GM12878 (cell line): ENCODE measurements around the gene GSAP. TPM values are rescaled to one million over a fixed set of nuclear protein-coding genes. Genes with fewer than 3 reads are reported as not detected.

Experiments
- ATAC-seq: fragments of 200-7000 bp; cut with Tn5 transposase; 3 replicates; pipeline ENCODE4 v1.9.1; 2020; ENCODE audit warnings: mild to moderate bottlenecking, moderate library complexity
- BruUV-seq: library from RNA; stranded (reverse); fragments of 400-500 nt; replicated peaks from 2 replicates; lab custom pipeline; 2021; lab: Mats Ljungman, UMichigan
- CTCF ChIA-PET: fragments of 300-600 bp; sonication (Branson Sonifier 250); formaldehyde crosslinking; extraction: SDS; loops from one replicate; lab custom pipeline; 2021; ENCODE audit warnings: inconsistent platforms; lab: Yijun Ruan, JAX
- POLR2A ChIA-PET: fragments of 350-600 bp; formaldehyde crosslinking; extraction: SDS; loops from one replicate; lab custom pipeline; 2021; ENCODE audit warnings: inconsistent platforms; lab: Charles Lee
- RAD21 ChIA-PET: fragments of 300-600 bp; sonication (Branson Sonifier 250); formaldehyde crosslinking; loops from one replicate; lab custom pipeline; 2023; ENCODE audit warnings: antibody characterized with exemption; ENCODE audit not compliant: unreplicated experiment; lab: Charles Lee
- SMC1A ChIA-PET: fragments of 300-600 bp; sonication (Branson Sonifier 250); formaldehyde crosslinking; loops from one replicate; lab custom pipeline; 2023; ENCODE audit not compliant: unreplicated experiment, uncharacterized antibody; lab: Charles Lee
- DNase-seq: peaks from one replicate; pipeline ENCODE4 v3.0.0-alpha.2; 2011; ENCODE audit warnings: low read depth, low spot score
- FAIRE-seq: peaks from 3 replicates; lab custom pipeline; 2011; peaks lifted over from hg19 to GRCh38; lab: Jason Lieb, UNC
- H2AFZ ChIP-seq: 2 replicates; pipeline ENCODE4 v1.6.0; 2011; ENCODE audit warnings: low read depth, low read length, control low read depth; ENCODE audit not compliant: control insufficient read depth
- H3K27ac ChIP-seq: 2 replicates; pipeline ENCODE4 v1.5.1; 2011; ENCODE audit warnings: control low read depth; ENCODE audit not compliant: control insufficient read depth, insufficient read depth
- H3K27me3 ChIP-seq, 2 experiments: replicated peaks in 1 of 2; 2 replicates each; pipeline versions ENCODE4 v1.6.0 to v1.6.1; 2011; ENCODE audit warnings: low read length in 1 of 2; ENCODE audit not compliant: control insufficient read depth in 2 of 2, insufficient read depth in 2 of 2
- H3K36me3 ChIP-seq, 2 experiments: 2 replicates each; pipeline ENCODE4 v1.5.1; 2011; ENCODE audit warnings: low read length in 1 of 2; ENCODE audit not compliant: control insufficient read depth in 2 of 2, insufficient read depth in 2 of 2
- H3K4me1 ChIP-seq: 2 replicates; pipeline ENCODE4 v1.6.1; 2011; ENCODE audit warnings: mild to moderate bottlenecking, low read length, moderate library complexity, mixed read lengths; ENCODE audit not compliant: control insufficient read depth, insufficient read depth
- H3K4me2 ChIP-seq: 2 replicates; pipeline ENCODE4 v1.6.0; 2011; ENCODE audit warnings: control low read depth; ENCODE audit not compliant: control insufficient read depth, insufficient read depth
- H3K4me3 ChIP-seq: fragments of 200-600 bp; sonication (generic); 2 replicates; pipeline ENCODE4 v1.5.1; 2016
- H3K79me2 ChIP-seq: 2 replicates; pipeline ENCODE4 v1.6.0; 2011; ENCODE audit warnings: low read length; ENCODE audit not compliant: control insufficient read depth, insufficient read depth
- H3K9ac ChIP-seq: 2 replicates; pipeline ENCODE4 v1.8.0; 2011; ENCODE audit warnings: low read length, control low read depth, mixed read lengths; ENCODE audit not compliant: control insufficient read depth, insufficient read depth
- H3K9me3 ChIP-seq: replicated peaks from 3 replicates; pipeline ENCODE4 v1.5.1; 2011; ENCODE audit warnings: mild to moderate bottlenecking, low read length; ENCODE audit not compliant: control insufficient read depth, insufficient read depth
- H4K20me1 ChIP-seq: 2 replicates; pipeline ENCODE4 v1.6.0; 2011; ENCODE audit not compliant: control insufficient read depth, insufficient read depth
- BRCA1 ChIP-seq: IDR thresholded peaks from 2 replicates; pipeline ENCODE4 v1.6.1; 2011; ENCODE audit warnings: low read depth, low read length, improper control_type of control experiment
- CHD2 ChIP-seq: IDR thresholded peaks from 2 replicates; pipeline ENCODE4 v1.6.1; 2011; ENCODE audit warnings: low read depth, low read length, improper control_type of control experiment, borderline replicate concordance
- ETV6 ChIP-seq, 2 experiments: fragments of 450-650 bp in 1 of 2; IDR thresholded peaks in 1 of 2; conservative IDR thresholded peaks in 1 of 2; 2 replicates each; pipeline ENCODE4 v1.6.1; 2014; ENCODE audit warnings: antibody characterized with exemption in 1 of 2, borderline replicate concordance in 1 of 2, low read depth in 1 of 2, mild to moderate bottlenecking in 1 of 2, moderate library complexity in 1 of 2
- FOXM1 ChIP-seq: IDR thresholded peaks from 2 replicates; pipeline ENCODE4 v1.6.1; 2012; ENCODE audit warnings: low read depth, mild to moderate bottlenecking, inconsistent platforms, low read length, moderate library complexity
- KAT2A ChIP-seq: conservative IDR thresholded peaks from 2 replicates; pipeline ENCODE4 v1.6.1; 2011; ENCODE audit warnings: low read depth, low read length; ENCODE audit not compliant: control insufficient read depth
- SIN3A ChIP-seq: IDR thresholded peaks from 2 replicates; pipeline ENCODE4 v1.6.1; 2012; ENCODE audit warnings: low read depth, low read length, improper control_type of control experiment
- SIX5 ChIP-seq: IDR thresholded peaks from 2 replicates; pipeline ENCODE4 v1.6.1; 2011; ENCODE audit warnings: mild to moderate bottlenecking, low read depth, low read length, moderate library complexity; ENCODE audit not compliant: severe bottlenecking
- TBL1XR1 ChIP-seq: IDR thresholded peaks from 2 replicates; pipeline ENCODE4 v1.6.1; 2012; ENCODE audit warnings: low read depth, low read length, improper control_type of control experiment
- ZBTB11 ChIP-seq: fragments of 450-650 bp; formaldehyde crosslinking; IDR thresholded peaks from 2 replicates; pipeline ENCODE4 v1.5.0; 2022; ENCODE audit warnings: mild to moderate bottlenecking, missing genetic modification characterization
- ZNF622 ChIP-seq: fragments of 450-650 bp; IDR thresholded peaks from 2 replicates; pipeline ENCODE4 v1.6.1; 2017; ENCODE audit warnings: mild to moderate bottlenecking, inconsistent platforms
- ZSCAN29 ChIP-seq: fragments of 450-650 bp; IDR thresholded peaks from 2 replicates; pipeline ENCODE4 v1.6.1; 2017; ENCODE audit warnings: mild to moderate bottlenecking, moderate library complexity
- WGBS: methylation state at CpG from one replicate; pipeline ENCODE4 v1.1.6; 2016; ENCODE audit warnings: low lambda C conversion rate; ENCODE audit not compliant: insufficient replicate concordance, insufficient coverage; ENCODE audit errors: missing lambda C conversion rate; 5-methylcytosine and 5-hydroxymethylcytosine counted together
- in situ Hi-C: fragments of 300-500 bp; cut with MboI; formaldehyde crosslinking; loops from 9 replicates; pipeline ENCODE4 v1.14.3; 2018; ENCODE audit warnings: mixed read lengths
- intact Hi-C: fragments of 100-400 bp; cut with micrococcal nuclease; formaldehyde crosslinking; loops from one replicate; pipeline ENCODE4 v1.14.2; 2022; ENCODE audit not compliant: unreplicated experiment
- polyA plus RNA-seq, 11 experiments: library from polyadenylated mRNA; depleted of rRNA in 4 of 11; unstranded in 6 of 11; stranded (reverse) in 5 of 11; fragments of >200 nt; fragmentation: Nextera tagmentation in 4 of 11; fragmentation: Illumina TruSeq in 1 of 11; extraction: Ambion mirVana in 4 of 11; extraction: Trizol in 1 of 11; gene quantifications; 1 replicate in 1 of 11; 2 replicates in 10 of 11; pipeline versions ENCODE4 v1.2.1 to v1.2.3, GENCODE V29; 2011 to 2016; ENCODE audit warnings: inconsistent platforms in 2 of 11, missing spikeins in 2 of 11, low read depth in 1 of 11
- total RNA-seq, 4 experiments: library from RNA; depleted of rRNA in 3 of 4; stranded (reverse); fragments of >200 nt in 3 of 4; fragmentation: Illumina TruSeq in 1 of 4; extraction: Trizol in 1 of 4; gene quantifications; 2 replicates each; pipeline versions ENCODE4 v1.2.1 to v1.2.3, GENCODE V29; 2013 to 2021
- TF ChIP-seq, protein P1 (sequence below): fragments of 450-650 bp; formaldehyde crosslinking; IDR thresholded peaks from 2 replicates; pipeline ENCODE4 v1.4.0; 2022; ENCODE audit warnings: mild to moderate bottlenecking, moderate library complexity
- TF ChIP-seq, protein P2 (sequence below): fragments of 450-650 bp; IDR thresholded peaks from 2 replicates; pipeline ENCODE4 v1.6.1; 2017; ENCODE audit warnings: mild to moderate bottlenecking, low read depth, inconsistent platforms; ENCODE audit not compliant: poor library complexity, severe bottlenecking
- TF ChIP-seq, protein P3 (sequence below): IDR thresholded peaks from 2 replicates; pipeline ENCODE4 v1.6.1; 2012; ENCODE audit warnings: low read depth, low read length, improper control_type of control experiment

Gene GSAP
- total and polyA plus RNA-seq, 10 of the 15 experiments (the other 5 are each of a cell fraction or from before 2014, with no cell fraction given): 6.6 to 38.1 (median 21.8) TPM

DNA sequence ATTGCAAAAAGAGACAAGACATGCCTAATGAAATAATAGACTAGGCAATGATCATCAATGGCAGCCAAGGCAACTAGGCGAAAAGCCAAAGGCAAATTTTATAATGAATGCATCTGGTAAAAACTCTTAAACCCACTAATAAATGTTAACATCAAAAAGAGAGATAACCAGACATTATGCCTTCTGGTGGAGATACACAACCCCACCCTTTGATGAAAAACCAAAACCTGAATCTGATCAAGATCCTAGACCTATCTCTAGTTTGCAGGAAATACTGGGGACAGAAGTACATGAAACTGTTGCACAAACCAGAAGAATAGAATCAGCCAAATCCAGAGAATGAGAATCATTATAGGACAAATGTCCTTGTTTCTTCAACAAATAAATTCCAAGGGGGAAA lies 22.0 kb upstream of the GSAP start:
- ChIA-PET CTCF (no interaction called here), POLR2A (interaction anchor here (0.6 kb wide), 1 partner anchor 124 kb away, joined by 6 read pairs; no protein-coding TSS in a partner anchor), RAD21 (no interaction called here), SMC1A (no interaction called here)
- Histone ChIP-seq H2AFZ (no peak overlapping the region), H3K9ac (no peak overlapping the region), H4K20me1 (no peaks in the 10 kb centered on the region), H3K36me3 (no peaks in the 10 kb centered on the region), H3K27me3 (no peaks in the 10 kb centered on the region), H3K9me3 (no peaks in the 10 kb centered on the region), H3K27ac (no peak overlapping the region), H3K79me2 (no peaks in the 10 kb centered on the region), H3K4me1 (no peaks in the 10 kb centered on the region), H3K4me2 (no peak overlapping the region), H3K4me3 (no peak overlapping the region)
- intact Hi-C loops: no loop called here
- in situ Hi-C loops: no loop called here
- ATAC-seq (no peak), FAIRE-seq (no peak), DNase-seq (no peak)
- 100% methylated on average over 1 of the region's 1 CpG for WGBS
- BruUV-seq: no TSS peak
- TF ChIP-seq BRCA1: no peak
- TF ChIP-seq ZNF622: no peak
- TF ChIP-seq ETV6 (conservative IDR thresholded peaks at IDR 0.05 in 1 of 2, IDR thresholded peaks at IDR 0.05 in 1 of 2; ENCODE audit: borderline replicate concordance in 1 of 2, low read depth in 1 of 2): no peak
- TF ChIP-seq FOXM1: no peak
- TF ChIP-seq TBL1XR1: no peak
- TF ChIP-seq, protein P1, sequence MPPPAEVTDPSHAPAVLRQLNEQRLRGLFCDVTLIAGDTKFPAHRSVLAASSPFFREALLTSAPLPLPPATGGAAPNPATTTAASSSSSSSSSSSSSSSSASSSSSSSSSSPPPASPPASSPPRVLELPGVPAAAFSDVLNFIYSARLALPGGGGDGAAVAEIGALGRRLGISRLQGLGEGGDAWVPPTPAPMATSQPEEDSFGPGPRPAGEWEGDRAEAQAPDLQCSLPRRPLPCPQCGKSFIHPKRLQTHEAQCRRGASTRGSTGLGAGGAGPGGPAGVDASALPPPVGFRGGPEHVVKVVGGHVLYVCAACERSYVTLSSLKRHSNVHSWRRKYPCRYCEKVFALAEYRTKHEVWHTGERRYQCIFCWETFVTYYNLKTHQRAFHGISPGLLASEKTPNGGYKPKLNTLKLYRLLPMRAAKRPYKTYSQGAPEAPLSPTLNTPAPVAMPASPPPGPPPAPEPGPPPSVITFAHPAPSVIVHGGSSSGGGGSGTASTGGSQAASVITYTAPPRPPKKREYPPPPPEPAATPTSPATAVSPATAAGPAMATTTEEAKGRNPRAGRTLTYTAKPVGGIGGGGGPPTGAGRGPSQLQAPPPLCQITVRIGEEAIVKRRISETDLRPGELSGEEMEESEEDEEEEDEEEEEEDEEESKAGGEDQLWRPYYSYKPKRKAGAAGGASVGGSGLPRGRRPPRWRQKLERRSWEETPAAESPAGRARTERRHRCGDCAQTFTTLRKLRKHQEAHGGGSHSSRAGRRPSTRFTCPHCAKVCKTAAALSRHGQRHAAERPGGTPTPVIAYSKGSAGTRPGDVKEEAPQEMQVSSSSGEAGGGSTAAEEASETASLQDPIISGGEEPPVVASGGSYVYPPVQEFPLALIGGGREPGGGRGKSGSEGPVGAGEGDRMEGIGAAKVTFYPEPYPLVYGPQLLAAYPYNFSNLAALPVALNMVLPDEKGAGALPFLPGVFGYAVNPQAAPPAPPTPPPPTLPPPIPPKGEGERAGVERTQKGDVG: no peak
- no peak for TF ChIP-seq CHD2
- TF ChIP-seq, protein P2, sequence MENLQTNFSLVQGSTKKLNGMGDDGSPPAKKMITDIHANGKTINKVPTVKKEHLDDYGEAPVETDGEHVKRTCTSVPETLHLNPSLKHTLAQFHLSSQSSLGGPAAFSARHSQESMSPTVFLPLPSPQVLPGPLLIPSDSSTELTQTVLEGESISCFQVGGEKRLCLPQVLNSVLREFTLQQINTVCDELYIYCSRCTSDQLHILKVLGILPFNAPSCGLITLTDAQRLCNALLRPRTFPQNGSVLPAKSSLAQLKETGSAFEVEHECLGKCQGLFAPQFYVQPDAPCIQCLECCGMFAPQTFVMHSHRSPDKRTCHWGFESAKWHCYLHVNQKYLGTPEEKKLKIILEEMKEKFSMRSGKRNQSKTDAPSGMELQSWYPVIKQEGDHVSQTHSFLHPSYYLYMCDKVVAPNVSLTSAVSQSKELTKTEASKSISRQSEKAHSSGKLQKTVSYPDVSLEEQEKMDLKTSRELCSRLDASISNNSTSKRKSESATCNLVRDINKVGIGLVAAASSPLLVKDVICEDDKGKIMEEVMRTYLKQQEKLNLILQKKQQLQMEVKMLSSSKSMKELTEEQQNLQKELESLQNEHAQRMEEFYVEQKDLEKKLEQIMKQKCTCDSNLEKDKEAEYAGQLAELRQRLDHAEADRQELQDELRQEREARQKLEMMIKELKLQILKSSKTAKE: no peak
- no peak for TF ChIP-seq SIN3A
- no peak for TF ChIP-seq ZSCAN29
- TF ChIP-seq, protein P3, sequence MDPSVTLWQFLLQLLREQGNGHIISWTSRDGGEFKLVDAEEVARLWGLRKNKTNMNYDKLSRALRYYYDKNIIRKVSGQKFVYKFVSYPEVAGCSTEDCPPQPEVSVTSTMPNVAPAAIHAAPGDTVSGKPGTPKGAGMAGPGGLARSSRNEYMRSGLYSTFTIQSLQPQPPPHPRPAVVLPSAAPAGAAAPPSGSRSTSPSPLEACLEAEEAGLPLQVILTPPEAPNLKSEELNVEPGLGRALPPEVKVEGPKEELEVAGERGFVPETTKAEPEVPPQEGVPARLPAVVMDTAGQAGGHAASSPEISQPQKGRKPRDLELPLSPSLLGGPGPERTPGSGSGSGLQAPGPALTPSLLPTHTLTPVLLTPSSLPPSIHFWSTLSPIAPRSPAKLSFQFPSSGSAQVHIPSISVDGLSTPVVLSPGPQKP: no peak
- TF ChIP-seq KAT2A: no peak
- TF ChIP-seq SIX5: no peak
- TF ChIP-seq ZBTB11 (CRISPR knock-in tag): no peak
